SK-N-SH treated with all-trans-retinoic acid at 6 μM for 48 hours (cell line): ENCODE measurements around the gene FHIT.

Experiments used
- ATAC-seq: fragments of 200-7000 bp; cut with Tn5 transposase; 3 replicates; pipeline ENCODE4 v1.9.1; 2020; ENCODE audit warnings: mild to moderate bottlenecking, moderate library complexity
- ARNTL ChIP-seq: fragments of 450-650 bp; formaldehyde crosslinking; IDR thresholded peaks from 2 replicates; pipeline ENCODE4 v1.5.0; 2020; ENCODE audit warnings: low read depth, mild to moderate bottlenecking, moderate library complexity, borderline replicate concordance
- BACH2 ChIP-seq: fragments of 250-450 bp; sonication (Bioruptor Pico); IDR thresholded peaks from 2 replicates; pipeline ENCODE4 v1.9.0; 2021; ENCODE audit warnings: mild to moderate bottlenecking, borderline replicate concordance
- CREB5 ChIP-seq: fragments of 250-450 bp; sonication (Bioruptor Pico); IDR thresholded peaks from 2 replicates; pipeline ENCODE4 v1.5.1; 2020; ENCODE audit warnings: low read depth, mild to moderate bottlenecking, moderate library complexity
- CSDC2 ChIP-seq: fragments of 250-450 bp; sonication (Bioruptor Pico); IDR thresholded peaks from 2 replicates; pipeline ENCODE4 v1.5.0; 2020; ENCODE audit warnings: mild to moderate bottlenecking, moderate library complexity
- CSRNP3 ChIP-seq: fragments of 250-450 bp; sonication (Bioruptor Pico); IDR thresholded peaks from 2 replicates; pipeline ENCODE4 v1.5.1; 2021; ENCODE audit warnings: mild to moderate bottlenecking, moderate library complexity
- ESRRG ChIP-seq: fragments of 250-450 bp; sonication (Bioruptor Pico); IDR thresholded peaks from 2 replicates; pipeline ENCODE4 v1.6.1; 2021; ENCODE audit warnings: mild to moderate bottlenecking
- GLIS3 ChIP-seq: fragments of 250-450 bp; sonication (Bioruptor Pico); IDR thresholded peaks from 2 replicates; pipeline ENCODE4 v1.5.0; 2020; ENCODE audit warnings: mild to moderate bottlenecking, moderate library complexity
- ISL1 ChIP-seq: fragments of 250-450 bp; sonication (Bioruptor Pico); IDR thresholded peaks from 2 replicates; pipeline ENCODE4 v2.1.2; 2022; ENCODE audit warnings: mild to moderate bottlenecking, moderate library complexity
- OSR1 ChIP-seq: fragments of 250-450 bp; sonication (Bioruptor Pico); IDR thresholded peaks from 2 replicates; pipeline ENCODE4 v1.8.0; 2022; ENCODE audit warnings: moderate library complexity, mild to moderate bottlenecking, inconsistent platforms
- PATZ1 ChIP-seq: fragments of 250-450 bp; sonication (Bioruptor Pico); IDR thresholded peaks from 2 replicates; pipeline ENCODE4 v1.8.0; 2020; ENCODE audit warnings: mild to moderate bottlenecking, moderate library complexity, borderline replicate concordance
- POU6F1 ChIP-seq: fragments of 250-450 bp; sonication (Bioruptor Pico); IDR thresholded peaks from 2 replicates; pipeline ENCODE4 v1.8.0; 2021; ENCODE audit warnings: low read depth, mild to moderate bottlenecking, moderate library complexity, borderline replicate concordance
- PPARA ChIP-seq: fragments of 250-450 bp; sonication (Bioruptor Pico); IDR thresholded peaks from 2 replicates; pipeline ENCODE4 v1.5.0; 2020; ENCODE audit warnings: mild to moderate bottlenecking, borderline replicate concordance
- RARB ChIP-seq: fragments of 250-450 bp; sonication (Bioruptor Pico); IDR thresholded peaks from 2 replicates; pipeline ENCODE4 v1.8.0; 2021; ENCODE audit warnings: mild to moderate bottlenecking, moderate library complexity
- SNAI2 ChIP-seq: fragments of 250-450 bp; sonication (Bioruptor Pico); IDR thresholded peaks from 2 replicates; pipeline ENCODE4 v1.5.0; 2020; ENCODE audit warnings: mild to moderate bottlenecking, moderate library complexity
- TCF4 ChIP-seq: fragments of 250-450 bp; sonication (Bioruptor Pico); IDR thresholded peaks from 2 replicates; pipeline ENCODE4 v1.8.0; 2021; ENCODE audit warnings: mild to moderate bottlenecking, moderate library complexity, borderline replicate concordance
- TOX ChIP-seq: fragments of 250-450 bp; sonication (Bioruptor Pico); IDR thresholded peaks from 2 replicates; pipeline ENCODE4 v1.8.0; 2021; ENCODE audit warnings: mild to moderate bottlenecking, moderate library complexity, borderline replicate concordance
- TSHZ2 ChIP-seq: fragments of 250-450 bp; sonication (Bioruptor Pico); IDR thresholded peaks from 2 replicates; pipeline ENCODE4 v1.5.0; 2020; ENCODE audit warnings: mild to moderate bottlenecking, moderate library complexity
- ZC3H10 ChIP-seq: fragments of 250-450 bp; sonication (Bioruptor Pico); IDR thresholded peaks from 2 replicates; pipeline ENCODE4 v1.5.1; 2021; ENCODE audit warnings: mild to moderate bottlenecking, moderate library complexity
- ZFP3 ChIP-seq: fragments of 250-450 bp; sonication (Bioruptor Pico); IDR thresholded peaks from 2 replicates; pipeline ENCODE4 v1.5.0; 2020; ENCODE audit warnings: mild to moderate bottlenecking, moderate library complexity
- ZFP30 ChIP-seq: fragments of 450-650 bp; formaldehyde crosslinking; IDR thresholded peaks from 2 replicates; pipeline ENCODE4 v1.5.0; 2022; ENCODE audit warnings: mild to moderate bottlenecking, moderate library complexity
- ZNF565 ChIP-seq: fragments of 450-650 bp; formaldehyde crosslinking; conservative IDR thresholded peaks from 2 replicates; pipeline ENCODE4 v1.5.0; 2020; ENCODE audit warnings: low read depth, mild to moderate bottlenecking, moderate library complexity
- ZNF70 ChIP-seq: fragments of 450-650 bp; formaldehyde crosslinking; IDR thresholded peaks from 2 replicates; pipeline ENCODE4 v1.5.0; 2020; ENCODE audit warnings: mild to moderate bottlenecking, moderate library complexity
- ZNF8 ChIP-seq: fragments of 450-650 bp; formaldehyde crosslinking; IDR thresholded peaks from 2 replicates; pipeline ENCODE4 v1.5.0; 2020; ENCODE audit warnings: mild to moderate bottlenecking, moderate library complexity

FHIT gene

GRCh38 chr3:59867185-59868002, 1383.9 kb downstream of the FHIT start:
- ATAC-seq = no peak
- TF ChIP-seq ESRRG (CRISPR knock-in tag) (no peak), RARB (no peak), BACH2 (CRISPR knock-in tag) (no peak), ISL1 (CRISPR knock-in tag) (no peak), OSR1 (CRISPR knock-in tag) (no peak), TCF4 (CRISPR knock-in tag) (no peak), ZC3H10 (CRISPR knock-in tag) (no peak), PPARA (CRISPR knock-in tag) (no peak), ZFP30 (no peak), TOX (CRISPR knock-in tag) (no peak), ZNF565 (CRISPR knock-in tag) (no peak), ZNF8 (no peak), ZNF70 (no peak)

- ATAC-seq = no peak
- no peak for TF ChIP-seq BACH2 (CRISPR knock-in tag)
- no peak for TF ChIP-seq TCF4 (CRISPR knock-in tag)
- no peak for TF ChIP-seq CSDC2 (CRISPR knock-in tag)
- TF ChIP-seq CSRNP3 = no peak
- no peak for TF ChIP-seq SNAI2 (CRISPR knock-in tag)
- TF ChIP-seq GLIS3 (CRISPR knock-in tag) = no peak
- no peak for TF ChIP-seq ZC3H10 (CRISPR knock-in tag)
- no peak for TF ChIP-seq PATZ1 (CRISPR knock-in tag)
- no peak for TF ChIP-seq ISL1 (CRISPR knock-in tag)
- no peak for TF ChIP-seq ESRRG (CRISPR knock-in tag)
- no peak for TF ChIP-seq ZFP30
- no peak for TF ChIP-seq POU6F1
- TF ChIP-seq ARNTL (CRISPR knock-in tag) = no peak
- no peak for TF ChIP-seq ZNF70
- no peak for TF ChIP-seq OSR1 (CRISPR knock-in tag)
These were observed 1385.2 kb downstream of the FHIT start for GRCh38 chr3:59866076-59866475.

GRCh38 chr3:59865351-59865750, 1385.9 kb downstream of the FHIT start:
- ATAC-seq = no peak
- TF ChIP-seq TCF4 (CRISPR knock-in tag) = no peak
- TF ChIP-seq ISL1 (CRISPR knock-in tag) = no peak
- no peak for TF ChIP-seq ZFP3
- TF ChIP-seq TSHZ2 (CRISPR knock-in tag) = no peak
- no peak for TF ChIP-seq PATZ1 (CRISPR knock-in tag)
- no peak for TF ChIP-seq ARNTL (CRISPR knock-in tag)
- no peak for TF ChIP-seq CSDC2 (CRISPR knock-in tag)
- no peak for TF ChIP-seq CSRNP3
- TF ChIP-seq RARB = no peak
- no peak for TF ChIP-seq CREB5 (CRISPR knock-in tag)
- no peak for TF ChIP-seq ZNF70
- TF ChIP-seq ZC3H10 (CRISPR knock-in tag) = no peak
- TF ChIP-seq PPARA (CRISPR knock-in tag) = no peak
